Peyer's patch (tissue), 4 donors: ENCODE data around the gene AQP6.

Experiments used
- CTCF ChIP-seq, 6 experiments: fragments of 450-650 bp in 4 of 6; fragments of 200-600 bp in 2 of 6; sonication (generic) in 1 of 6; IDR thresholded peaks; one replicate each; pipeline ENCODE4 v1.5.1; 2017 to 2019; ENCODE audit warnings: antibody characterized with exemption in 6 of 6, mild to moderate bottlenecking in 3 of 6, moderate library complexity in 1 of 6
- POLR2A ChIP-seq, 2 donors: fragments of 450-650 bp; IDR thresholded peaks; one replicate each; pipeline ENCODE4 v1.5.1; 2017; ENCODE audit warnings: antibody characterized with exemption in 2 of 2, mild to moderate bottlenecking in 2 of 2, moderate library complexity in 2 of 2

DNA sequence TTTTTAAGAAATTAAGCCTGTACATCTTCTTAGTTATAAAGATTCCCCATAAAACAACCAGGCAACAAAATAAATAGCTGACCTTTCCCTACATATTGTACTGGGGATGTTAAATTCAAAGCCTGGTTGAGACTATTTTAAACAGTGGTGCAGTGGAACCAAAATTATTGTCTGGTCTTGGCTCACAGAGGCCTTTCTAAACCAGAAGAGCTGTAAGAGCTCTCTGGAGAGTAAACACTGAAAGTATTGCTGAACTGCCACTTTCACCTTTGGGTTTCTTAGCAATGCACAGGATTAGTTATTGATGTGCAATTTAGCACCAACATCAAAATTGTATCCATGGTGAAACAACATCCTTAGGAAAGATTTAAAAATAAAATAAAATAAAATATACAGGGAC, 31.9 kb downstream of the AQP6 start:
- no peak for TF ChIP-seq CTCF (IDR thresholded peaks at IDR 0.05)
- TF ChIP-seq POLR2A (IDR thresholded peaks at IDR 0.05), result no peak
